ENCODE measurements around the gene PCLO.

The PCLO gene

GRCh38 chr7:83072576-83073517 is 89.8 kb downstream of the PCLO start:
- H3K36me3 Mint-ChIP-seq (ENCODE audit: low read depth), result no peaks in the 10 kb centered on the region
- no peaks in the 10 kb centered on the region for H3K27me3 Mint-ChIP-seq (ENCODE audit: low read depth)
- H3K4me1 Mint-ChIP-seq, result no peaks in the 10 kb centered on the region
- TF ChIP-seq CTCF (IDR thresholded peaks at IDR 0.05; ENCODE audit: unreplicated experiment in 3 of 3), result peak in 1 of 3 experiments; percentile 33
- no peaks in the 10 kb centered on the region for H3K9me3 Mint-ChIP-seq
- H3K4me3 Mint-ChIP-seq, result no peak overlapping the region
- H3K27ac Mint-ChIP-seq, result no peak overlapping the region

- TF ChIP-seq CTCF (IDR thresholded peaks at IDR 0.05; ENCODE audit: unreplicated experiment in 3 of 3), result no peak
- no peaks in the 10 kb centered on the region for H3K36me3 Mint-ChIP-seq (ENCODE audit: low read depth)
- H3K27me3 Mint-ChIP-seq (ENCODE audit: low read depth), result no peaks in the 10 kb centered on the region
- H3K4me1 Mint-ChIP-seq, result no peaks in the 10 kb centered on the region
- no peak overlapping the region for H3K27ac Mint-ChIP-seq
- H3K9me3 Mint-ChIP-seq, result no peaks in the 10 kb centered on the region
- no peak overlapping the region for H3K4me3 Mint-ChIP-seq
Observed at GRCh38 chr7:83065714-83066113, 97.0 kb downstream of the PCLO start.

- Mint-ChIP-seq H3K27me3 (ENCODE audit: low read depth) (no peaks in the 10 kb centered on the region), H3K4me1 (no peaks in the 10 kb centered on the region), H3K36me3 (ENCODE audit: low read depth) (no peaks in the 10 kb centered on the region), H3K9me3 (no peaks in the 10 kb centered on the region), H3K4me3 (no peak overlapping the region), H3K27ac (no peak overlapping the region)
- no peak for TF ChIP-seq CTCF (IDR thresholded peaks at IDR 0.05; ENCODE audit: unreplicated experiment in 3 of 3)
Observed at GRCh38 chr7:83060218-83060617, 102.5 kb downstream of the PCLO start.

GRCh38 chr7:83058667-83059066 is 104.0 kb downstream of the PCLO start:
- no peaks in the 10 kb centered on the region for H3K9me3 Mint-ChIP-seq
- H3K4me3 Mint-ChIP-seq, result no peak overlapping the region
- no peak overlapping the region for H3K27ac Mint-ChIP-seq
- H3K36me3 Mint-ChIP-seq (ENCODE audit: low read depth), result no peaks in the 10 kb centered on the region
- H3K27me3 Mint-ChIP-seq (ENCODE audit: low read depth), result no peaks in the 10 kb centered on the region
- no peak for TF ChIP-seq CTCF (IDR thresholded peaks at IDR 0.05; ENCODE audit: unreplicated experiment in 3 of 3)
- no peaks in the 10 kb centered on the region for H3K4me1 Mint-ChIP-seq

- no peak overlapping the region for H3K4me3 Mint-ChIP-seq
- no peaks in the 10 kb centered on the region for H3K9me3 Mint-ChIP-seq
- no peaks in the 10 kb centered on the region for H3K27me3 Mint-ChIP-seq (ENCODE audit: low read depth)
- H3K27ac Mint-ChIP-seq, result no peak overlapping the region
- H3K36me3 Mint-ChIP-seq (ENCODE audit: low read depth), result no peaks in the 10 kb centered on the region
- TF ChIP-seq CTCF (IDR thresholded peaks at IDR 0.05; ENCODE audit: unreplicated experiment in 3 of 3), result no peak
- H3K4me1 Mint-ChIP-seq, result no peaks in the 10 kb centered on the region
Observed at GRCh38 chr7:83055197-83055596, 107.5 kb downstream of the PCLO start.

GRCh38 chr7:83054472-83054871 is 108.2 kb downstream of the PCLO start:
- Mint-ChIP-seq H3K27ac (no peak overlapping the region), H3K4me3 (no peak overlapping the region), H3K4me1 (no peaks in the 10 kb centered on the region), H3K9me3 (no peaks in the 10 kb centered on the region), H3K27me3 (ENCODE audit: low read depth) (no peaks in the 10 kb centered on the region), H3K36me3 (ENCODE audit: low read depth) (no peaks in the 10 kb centered on the region)
- TF ChIP-seq CTCF (IDR thresholded peaks at IDR 0.05; ENCODE audit: unreplicated experiment in 3 of 3), result no peak

All from nephron (organoid).